Bronchial epithelial cell (primary cell): ENCODE measurements around the gene DLX2. TPM values are rescaled to one million over a fixed set of nuclear protein-coding genes. Genes with fewer than 3 reads are reported as not detected.
"Not testable (repeated sequence)": the region's sequence is repeated elsewhere in the genome, so short reads cannot be mapped to it uniquely, and the experiment has no call there.

Experiments
- DNase-seq: peaks from one replicate; pipeline ENCODE4 v3.0.0-alpha.2; 2010; ENCODE audit warnings: low read depth
- FAIRE-seq: peaks from 2 replicates; lab custom pipeline; 2011; peaks lifted over from hg19 to GRCh38; lab: Jason Lieb, UNC
- H3K27me3 ChIP-seq: 2 replicates; pipeline ENCODE4 v1.5.1; 2011; ENCODE audit warnings: low read length; ENCODE audit not compliant: control insufficient read depth, insufficient read depth
- H3K36me3 ChIP-seq: 2 replicates; pipeline ENCODE4 v1.5.1; 2011; ENCODE audit warnings: low read length; ENCODE audit not compliant: control insufficient read depth, insufficient read depth
- H3K4me3 ChIP-seq: 2 replicates; pipeline ENCODE4 v1.5.1; 2011; ENCODE audit warnings: mild to moderate bottlenecking, low read depth, low read length, control low read depth
- total RNA-seq: library from RNA; depleted of rRNA; stranded (reverse); fragments of >200 nt; gene quantifications from 2 replicates; pipeline ENCODE4 v1.2.1, GENCODE V29; 2014
- TF ChIP-seq, protein P1 (sequence below): IDR thresholded peaks from 2 replicates; pipeline ENCODE4 v1.5.1; 2011; ENCODE audit warnings: mild to moderate bottlenecking, moderate library complexity, low read length, control low read depth, inconsistent platforms; ENCODE audit not compliant: insufficient read depth, severe bottlenecking

DLX2 gene
- total RNA-seq, 1 donor from 2014 or later, result not detected

DNA sequence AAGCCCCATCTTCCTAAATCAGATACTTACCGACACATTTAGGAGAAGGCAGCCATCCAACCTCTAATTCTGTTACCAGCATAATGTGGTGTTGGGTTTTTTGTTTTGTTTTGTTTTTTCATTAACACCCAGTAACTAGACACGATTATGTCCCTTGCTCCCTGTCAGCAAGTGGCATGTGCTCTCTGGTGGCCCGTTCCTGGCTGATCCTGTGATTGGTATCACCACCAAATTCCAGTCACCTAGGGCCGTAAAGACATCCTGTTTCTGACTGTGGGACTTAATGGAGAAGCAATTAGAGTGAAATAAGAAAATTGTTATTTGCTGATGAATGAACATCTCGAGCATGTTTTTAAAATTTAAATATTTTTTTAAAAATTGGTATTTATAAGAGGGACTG lies 23.3 kb downstream of the DLX2 start:
- Histone ChIP-seq H3K27me3 (peaks cover 38% of the 10 kb centered on the region), H3K36me3 (no peaks in the 10 kb centered on the region), H3K4me3 (no peak overlapping the region)
- no peak for DNase-seq
- FAIRE-seq, result no peak
- TF ChIP-seq, protein P1, sequence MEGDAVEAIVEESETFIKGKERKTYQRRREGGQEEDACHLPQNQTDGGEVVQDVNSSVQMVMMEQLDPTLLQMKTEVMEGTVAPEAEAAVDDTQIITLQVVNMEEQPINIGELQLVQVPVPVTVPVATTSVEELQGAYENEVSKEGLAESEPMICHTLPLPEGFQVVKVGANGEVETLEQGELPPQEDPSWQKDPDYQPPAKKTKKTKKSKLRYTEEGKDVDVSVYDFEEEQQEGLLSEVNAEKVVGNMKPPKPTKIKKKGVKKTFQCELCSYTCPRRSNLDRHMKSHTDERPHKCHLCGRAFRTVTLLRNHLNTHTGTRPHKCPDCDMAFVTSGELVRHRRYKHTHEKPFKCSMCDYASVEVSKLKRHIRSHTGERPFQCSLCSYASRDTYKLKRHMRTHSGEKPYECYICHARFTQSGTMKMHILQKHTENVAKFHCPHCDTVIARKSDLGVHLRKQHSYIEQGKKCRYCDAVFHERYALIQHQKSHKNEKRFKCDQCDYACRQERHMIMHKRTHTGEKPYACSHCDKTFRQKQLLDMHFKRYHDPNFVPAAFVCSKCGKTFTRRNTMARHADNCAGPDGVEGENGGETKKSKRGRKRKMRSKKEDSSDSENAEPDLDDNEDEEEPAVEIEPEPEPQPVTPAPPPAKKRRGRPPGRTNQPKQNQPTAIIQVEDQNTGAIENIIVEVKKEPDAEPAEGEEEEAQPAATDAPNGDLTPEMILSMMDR, result no peak

DNA sequence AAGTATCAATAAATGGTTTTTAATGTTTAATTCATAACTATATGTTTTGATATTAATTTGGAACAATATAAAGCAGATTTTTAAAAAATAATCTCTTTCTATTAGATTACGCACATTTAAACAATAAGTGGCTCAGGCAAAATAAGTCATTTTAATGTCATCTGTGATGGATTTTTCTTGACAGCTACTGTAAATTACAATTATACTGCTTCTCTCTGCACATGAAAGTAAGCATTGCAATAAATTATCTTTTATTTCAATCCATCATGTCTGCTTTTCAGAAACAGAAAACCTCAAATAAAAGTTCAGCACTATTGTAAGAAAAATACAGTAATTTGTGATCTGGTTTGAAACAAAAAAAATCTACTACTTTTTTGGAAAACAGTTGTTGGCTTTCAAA lies 28.4 kb downstream of the DLX2 start:
- H3K27me3 ChIP-seq, result no peaks in the 10 kb centered on the region
- no peaks in the 10 kb centered on the region for H3K36me3 ChIP-seq
- FAIRE-seq (no peak), DNase-seq (no peak)
- TF ChIP-seq, protein P1, result no peak
- H3K4me3 ChIP-seq, result no peak overlapping the region

- Histone ChIP-seq H3K36me3 (no peaks in the 10 kb centered on the region), H3K27me3 (no peaks in the 10 kb centered on the region), H3K4me3 (no peak overlapping the region)
- TF ChIP-seq, protein P1, result no peak
- DNase-seq (no peak), FAIRE-seq (no peak)
Measured at GRCh38 chr2:172073518-172073917, 29.2 kb downstream of the DLX2 start.

DNA sequence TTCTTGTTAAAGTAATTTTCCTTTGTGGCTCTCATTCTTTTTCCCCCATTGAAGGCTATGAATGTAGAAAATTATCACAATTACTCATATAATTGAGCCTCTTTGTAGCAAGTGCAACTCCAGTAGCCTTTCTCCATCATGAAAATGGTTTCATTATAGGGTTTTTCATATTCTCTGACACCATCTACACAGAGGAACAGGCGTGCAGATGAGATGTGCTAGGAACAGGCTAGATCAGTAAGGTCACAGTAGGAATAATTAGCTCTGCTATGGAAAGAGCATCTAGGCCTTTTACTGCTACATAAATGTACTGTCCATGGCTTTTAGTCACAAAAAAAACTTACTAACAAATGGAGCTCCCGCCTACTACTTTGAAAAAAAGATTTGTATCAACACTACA lies 30.0 kb downstream of the DLX2 start:
- TF ChIP-seq, protein P1, result no peak
- Histone ChIP-seq H3K27me3 (no peaks in the 10 kb centered on the region), H3K36me3 (no peaks in the 10 kb centered on the region), H3K4me3 (no peak overlapping the region)
- FAIRE-seq (no peak), DNase-seq (no peak)

- Histone ChIP-seq H3K4me3 (no peak overlapping the region), H3K36me3 (no peaks in the 10 kb centered on the region), H3K27me3 (no peaks in the 10 kb centered on the region)
- DNase-seq (no peak), FAIRE-seq (no peak)
- TF ChIP-seq, protein P1, result no peak
Measured at GRCh38 chr2:172072303-172072702, 30.4 kb downstream of the DLX2 start.

GRCh38 chr2:172070936-172071335 lies 31.8 kb downstream of the DLX2 start:
- FAIRE-seq (no peak), DNase-seq (no peak)
- H3K4me3 ChIP-seq, result no peak overlapping the region
- TF ChIP-seq, protein P1, result no peak
- H3K27me3 ChIP-seq, result no peaks in the 10 kb centered on the region
- H3K36me3 ChIP-seq, result no peaks in the 10 kb centered on the region

DNA sequence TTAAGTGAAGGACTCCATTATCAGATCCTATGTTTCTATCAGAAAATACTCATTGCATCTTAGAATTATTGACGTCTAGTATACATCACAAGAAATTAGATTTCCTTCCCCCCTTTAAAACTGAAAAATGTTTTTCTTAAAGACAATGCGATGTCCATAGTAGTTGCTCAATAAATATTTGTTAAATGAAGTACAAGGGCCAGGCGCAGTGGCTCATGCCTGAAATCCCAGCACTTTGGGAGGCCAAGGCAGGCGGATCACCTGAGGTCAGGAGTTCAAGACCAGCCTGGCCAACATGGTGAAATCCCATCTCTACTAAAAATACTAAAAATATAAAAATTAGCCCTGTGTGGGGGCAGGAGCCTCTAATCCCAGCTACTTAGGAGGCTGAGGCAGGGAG lies 34.8 kb downstream of the DLX2 start:
- not testable (repeated sequence) for H3K4me3 ChIP-seq, DNase-seq, H3K36me3 ChIP-seq, H3K27me3 ChIP-seq, FAIRE-seq
